Small intestine (tissue), 7 donors: Measurements from ENCODE around the gene PPIL1. TPM values are rescaled to one million over a fixed set of nuclear protein-coding genes. Genes with fewer than 3 reads are reported as not detected.

Source experiments
- DNase-seq, 2 donors: peaks; one replicate each; pipeline versions ENCODE4 v3.0.0 to v3.0.0-alpha.2; 2013
- FAIRE-seq: peaks from 2 replicates; lab custom pipeline; 2012; peaks lifted over from hg19 to GRCh38; lab: Jason Lieb, UNC
- H3K27ac ChIP-seq, 3 donors: one replicate each; pipeline ENCODE4 v1.5.1; 2013; ENCODE audit warnings: low read length in 2 of 3, mild to moderate bottlenecking in 2 of 3, control low read depth in 1 of 3, inconsistent platforms in 1 of 3, low read depth in 1 of 3, moderate library complexity in 1 of 3
- H3K27me3 ChIP-seq, 3 donors: one replicate each; pipeline ENCODE4 v1.6.1; 2013; ENCODE audit warnings: low read length in 3 of 3, inconsistent platforms in 1 of 3; ENCODE audit not compliant: control insufficient read depth in 3 of 3, insufficient read depth in 3 of 3
- H3K36me3 ChIP-seq, 3 donors: one replicate each; pipeline ENCODE4 v1.6.1; 2013; ENCODE audit warnings: low read length in 3 of 3, inconsistent platforms in 1 of 3, low read depth in 1 of 3, mild to moderate bottlenecking in 1 of 3, moderate library complexity in 1 of 3; ENCODE audit not compliant: control insufficient read depth in 3 of 3, insufficient read depth in 2 of 3
- H3K4me1 ChIP-seq, 3 donors: one replicate each; pipeline ENCODE4 v1.6.1; 2013; ENCODE audit warnings: low read length in 2 of 3, inconsistent platforms in 1 of 3, low read depth in 1 of 3, mild to moderate bottlenecking in 1 of 3, moderate library complexity in 1 of 3; ENCODE audit not compliant: control insufficient read depth in 3 of 3, insufficient read depth in 2 of 3
- H3K4me3 ChIP-seq, 3 donors: one replicate each; pipeline ENCODE4 v1.5.1; 2013; ENCODE audit warnings: low read length in 3 of 3, control low read depth in 1 of 3, inconsistent platforms in 1 of 3, low read depth in 1 of 3, mild to moderate bottlenecking in 1 of 3, moderate library complexity in 1 of 3
- H3K9me3 ChIP-seq, 2 donors: one replicate each; pipeline ENCODE4 v1.6.1; 2013; ENCODE audit warnings: low read depth in 1 of 2, low read length in 1 of 2; ENCODE audit not compliant: control insufficient read depth in 2 of 2, insufficient read depth in 1 of 2
- WGBS, 3 donors: extraction: QIAGEN DNeasy Blood & Tissue Kit; methylation state at CpG; one replicate each; pipeline ENCODE4 v1.1.7; 2013; 5-methylcytosine and 5-hydroxymethylcytosine counted together
- polyA plus RNA-seq, 4 donors: library from polyadenylated mRNA; stranded (reverse) in 3 of 4; unstranded in 1 of 4; fragments of 200-250 nt in 3 of 4; fragments of 120-200 nt in 1 of 4; gene quantifications; one replicate each; pipeline versions ENCODE4 v1.2.1 to v1.2.3, GENCODE V29; 2013
- donor health status: healthy with polysubstance abuse.
- donor health status: control.
- donor health status: control.
- donor health status: Bipolar disorder and iron deficiency.
- donor health status: healthy.

The PPIL1 gene
- polyA plus RNA-seq, 4 donors = 8.1 to 37.3 (median 19.2) TPM

DNA sequence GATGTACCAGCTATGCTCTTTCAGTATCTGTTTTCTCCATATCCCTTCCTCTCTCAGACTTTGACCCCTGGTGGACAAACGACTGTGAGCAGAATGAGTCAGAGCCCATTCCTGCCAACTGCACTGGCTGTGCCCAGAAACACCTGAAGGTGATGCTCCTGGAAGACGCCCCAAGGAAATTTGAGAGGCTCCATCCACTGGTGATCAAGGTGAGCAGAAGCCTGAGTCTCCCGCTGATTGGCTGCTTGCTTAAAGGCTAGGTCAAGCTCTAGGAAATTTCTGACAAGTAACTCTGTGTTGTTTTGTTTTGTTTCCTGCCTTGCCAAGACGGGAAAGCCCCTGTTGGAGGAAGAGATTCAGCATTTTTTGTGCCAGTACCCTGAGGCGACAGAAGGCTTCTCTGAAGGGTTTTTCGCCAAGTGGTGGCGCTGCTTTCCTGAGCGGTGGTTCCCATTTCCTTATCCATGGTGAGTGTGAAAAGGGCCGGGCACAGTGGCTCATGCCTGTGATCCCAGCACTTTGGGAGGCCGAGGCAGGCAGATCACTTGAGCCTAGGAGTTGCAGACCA is 39.7 kb upstream of the PPIL1 start:
- WGBS, 3 donors = 40 to 61% (median 56%) methylated on average over 10 of the region's 10 CpGs
- H3K36me3 ChIP-seq = peaks cover 2 to 56% (median 17%) of the 10 kb centered on the region in 3 donors
- H3K4me1 ChIP-seq = peaks cover 0 to 10% (median 9%) of the 10 kb centered on the region in 3 donors
- peak; percentile 86 to 96 for DNase-seq
- peak overlapping the region in 2 of 3 donors; percentile 26 to 37 for H3K27ac ChIP-seq
- no peak for FAIRE-seq
- H3K9me3 ChIP-seq = no peaks in the 10 kb centered on the region
- H3K4me3 ChIP-seq = no peak overlapping the region
- H3K27me3 ChIP-seq = no peaks in the 10 kb centered on the region

DNA sequence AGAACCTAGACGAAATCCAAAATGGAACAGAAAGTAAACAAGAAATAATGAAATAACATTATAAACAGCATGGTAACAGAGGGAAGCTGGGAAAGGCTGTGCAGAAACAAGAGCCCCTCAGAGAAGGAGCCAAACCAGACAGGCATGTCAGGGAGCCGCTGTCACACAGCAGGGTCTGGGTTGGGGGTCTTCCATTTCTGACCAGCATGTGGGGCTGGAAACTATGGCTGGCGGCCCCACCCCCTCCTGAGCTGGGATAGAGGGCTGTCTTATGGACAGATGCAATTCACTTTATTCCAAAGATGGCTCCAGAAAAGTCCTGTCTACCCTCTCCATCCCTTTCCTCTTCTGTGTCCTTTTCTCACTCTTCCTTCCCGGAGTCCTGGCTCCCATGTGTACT is 38.5 kb upstream of the PPIL1 start:
- DNase-seq (no peak), FAIRE-seq (no peak)
- H3K27me3 ChIP-seq = no peaks in the 10 kb centered on the region
- WGBS, 3 donors = 73 to 90% (median 79%) methylated on average over 4 of the region's 4 CpGs
- H3K4me1 ChIP-seq = peaks cover 0 to 10% (median 9%) of the 10 kb centered on the region in 3 donors
- no peak overlapping the region for H3K4me3 ChIP-seq
- H3K36me3 ChIP-seq = peaks cover under 1 to 56% (median 17%) of the 10 kb centered on the region in 3 donors
- H3K9me3 ChIP-seq = no peaks in the 10 kb centered on the region
- H3K27ac ChIP-seq = peak overlapping the region in 2 of 3 donors; percentile 25 to 60

DNA sequence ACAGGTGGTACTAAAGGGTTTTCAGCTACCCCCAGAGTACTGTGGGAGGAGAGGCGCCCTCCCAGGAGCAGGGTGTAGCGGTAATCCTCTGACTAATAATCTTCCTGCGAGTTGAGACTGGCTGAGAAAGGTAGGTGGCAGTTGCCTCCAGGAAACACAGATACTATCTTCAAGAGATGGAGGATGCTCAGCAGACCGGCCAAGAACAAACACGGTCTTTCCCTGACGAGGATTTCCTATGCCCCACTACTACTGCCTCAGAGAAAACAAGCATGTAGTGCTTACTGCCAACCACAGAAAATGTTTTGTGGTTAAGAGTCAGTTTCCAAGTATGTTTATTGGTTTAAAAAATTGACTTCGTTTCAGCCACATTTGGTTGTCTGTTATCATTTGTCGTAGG is 38.0 kb upstream of the PPIL1 start:
- H3K9me3 ChIP-seq = no peaks in the 10 kb centered on the region
- H3K4me1 ChIP-seq = peaks cover 0 to 10% (median 9%) of the 10 kb centered on the region in 3 donors
- H3K27me3 ChIP-seq = no peaks in the 10 kb centered on the region
- peak in 1 of 2 donors; percentile 32 for DNase-seq
- FAIRE-seq = no peak
- 51 to 77% (median 61%) methylated on average over 8 of the region's 8 CpGs for WGBS, 3 donors
- peaks cover 5 to 56% (median 14%) of the 10 kb centered on the region in 3 donors for H3K36me3 ChIP-seq
- H3K27ac ChIP-seq = peak overlapping the region in 1 of 3 donors; percentile 4
- no peak overlapping the region for H3K4me3 ChIP-seq

DNA sequence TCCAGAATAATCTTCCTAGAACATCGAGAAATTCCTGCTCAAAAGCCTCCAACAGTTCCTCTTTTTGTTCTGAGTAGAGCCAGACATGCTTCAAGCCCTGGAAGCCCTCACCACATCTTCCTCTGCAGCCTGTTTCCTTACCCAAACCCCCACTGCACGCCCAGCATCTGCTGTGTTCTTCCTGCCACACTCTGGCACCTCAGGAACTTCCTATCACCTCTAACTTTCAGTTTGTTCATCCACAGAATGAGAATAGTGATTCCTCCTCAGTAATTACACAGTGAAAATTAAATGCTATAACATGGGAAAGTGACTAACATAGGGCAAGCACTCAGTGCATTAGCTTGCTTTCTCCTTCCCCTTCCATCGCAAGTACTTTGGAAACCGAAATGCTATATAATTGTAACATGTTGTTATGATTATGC is 37.4 kb upstream of the PPIL1 start:
- no peak overlapping the region for H3K4me3 ChIP-seq
- peaks cover 0 to 10% (median 9%) of the 10 kb centered on the region in 3 donors for H3K4me1 ChIP-seq
- H3K27me3 ChIP-seq = no peaks in the 10 kb centered on the region
- peaks cover 5 to 51% (median 9%) of the 10 kb centered on the region in 3 donors for H3K36me3 ChIP-seq
- FAIRE-seq (no peak), DNase-seq (no peak)
- H3K27ac ChIP-seq = peak overlapping the region in 1 of 3 donors; percentile 4
- H3K9me3 ChIP-seq = no peaks in the 10 kb centered on the region
- WGBS, 3 donors = 63 to 73% (median 68%) methylated on average over 4 of the region's 4 CpGs

DNA sequence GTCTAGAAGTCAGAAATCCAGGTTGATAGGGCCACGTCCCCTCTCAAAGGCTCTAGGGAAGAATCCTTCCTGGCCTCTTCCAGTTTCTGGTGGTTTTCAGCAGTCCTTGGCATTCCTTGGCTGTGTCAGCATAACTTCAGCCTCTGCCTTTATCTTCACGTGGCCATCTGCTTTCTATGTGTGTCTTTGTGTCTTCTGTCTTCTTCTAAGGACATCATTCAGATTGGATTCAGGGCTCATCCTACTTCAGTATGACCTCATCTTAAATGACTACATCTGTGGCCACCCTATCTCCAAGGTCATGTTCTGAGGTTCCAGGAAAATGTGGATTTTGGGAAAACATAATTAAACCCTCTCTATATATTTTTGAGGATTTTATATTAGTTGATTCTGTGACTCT is 34.1 kb upstream of the PPIL1 start:
- Histone ChIP-seq H3K4me1 (peaks cover 0 to 7% (median 5%) of the 10 kb centered on the region in 3 donors), H3K36me3 (peaks cover 0 to 32% (median 12%) of the 10 kb centered on the region in 3 donors)
- no peak for FAIRE-seq

DNA sequence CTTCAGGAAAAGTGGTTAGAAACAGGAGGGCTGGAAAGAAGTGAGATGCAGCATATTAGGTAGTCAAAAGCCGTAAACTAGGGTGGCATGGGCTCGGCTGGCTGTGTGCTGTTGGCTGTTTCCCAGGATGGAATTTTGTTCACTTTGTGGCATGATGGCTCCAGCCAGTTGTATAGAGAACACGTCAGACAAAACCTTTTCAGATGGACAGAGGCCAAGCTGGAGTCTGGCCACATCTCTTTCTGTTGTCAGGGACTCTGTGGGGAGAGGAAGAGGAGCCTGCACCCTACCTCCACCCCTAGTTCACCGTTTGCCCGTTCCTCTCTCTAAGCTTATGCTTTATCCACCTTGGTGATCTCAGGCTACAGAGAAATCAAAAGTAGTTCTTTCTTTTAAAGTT is 33.2 kb upstream of the PPIL1 start:
- Histone ChIP-seq H3K27ac (no peak overlapping the region), H3K9me3 (no peaks in the 10 kb centered on the region), H3K27me3 (no peaks in the 10 kb centered on the region), H3K36me3 (peaks cover 0 to 32% (median 15%) of the 10 kb centered on the region in 3 donors), H3K4me3 (no peak overlapping the region), H3K4me1 (no peaks in the 10 kb centered on the region)
- DNase-seq (no peak), FAIRE-seq (no peak)
- WGBS, 3 donors = 61 to 72% (median 64%) methylated on average over 5 of the region's 5 CpGs

More for the DNA sequence above, 34.1 kb upstream of the PPIL1 start:
- DNase-seq = no peak
- Histone ChIP-seq H3K9me3 (no peaks in the 10 kb centered on the region), H3K4me3 (no peak overlapping the region), H3K27me3 (no peaks in the 10 kb centered on the region), H3K27ac (no peak overlapping the region)
- WGBS, 3 donors = 83 to 87% (median 83%) methylated on average over 2 of the region's 2 CpGs

DNA sequence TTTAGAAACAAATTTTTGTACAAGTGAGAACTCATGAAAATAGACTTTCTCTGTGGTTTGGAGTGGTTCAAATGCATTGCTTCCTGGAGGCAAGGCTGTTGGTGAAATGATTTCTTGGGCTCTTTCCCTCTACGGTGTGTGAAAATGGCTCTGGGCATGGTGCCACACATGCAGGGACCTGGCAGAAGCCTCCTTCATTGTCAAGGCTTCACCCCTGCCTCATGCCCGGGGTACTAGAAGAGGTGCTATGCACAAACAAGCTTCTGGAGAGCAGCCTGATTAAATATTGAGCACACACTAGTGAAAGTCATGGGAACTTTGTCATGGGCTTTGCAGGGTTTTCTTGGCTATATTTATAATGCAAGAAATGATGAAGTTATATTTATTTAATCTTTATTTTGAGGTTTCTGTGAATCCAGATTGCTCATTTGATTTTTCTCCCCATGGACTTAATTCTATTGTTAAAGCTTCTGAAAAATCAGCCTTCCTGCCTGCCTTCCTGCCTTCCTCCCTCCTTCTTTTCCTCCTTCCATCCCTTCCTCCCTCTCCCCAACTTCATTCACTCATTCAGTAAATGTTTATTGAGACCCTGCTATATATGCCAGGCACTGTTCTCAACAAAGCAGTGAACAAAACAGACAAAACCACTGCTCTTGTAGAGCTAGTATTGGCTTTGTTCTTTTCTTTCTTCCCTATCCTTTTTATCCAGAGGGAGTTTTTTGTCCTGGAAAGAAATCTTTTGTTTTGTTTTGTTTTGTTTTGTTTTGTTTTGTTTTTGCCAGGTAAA is 32.1 kb upstream of the PPIL1 start:
- Histone ChIP-seq H3K36me3 (peaks cover 0 to 28% (median 19%) of the 10 kb centered on the region in 3 donors), H3K4me1 (no peaks in the 10 kb centered on the region), H3K9me3 (no peaks in the 10 kb centered on the region), H3K27ac (no peak overlapping the region), H3K27me3 (no peaks in the 10 kb centered on the region), H3K4me3 (no peak overlapping the region)
- FAIRE-seq (no peak), DNase-seq (no peak)
- WGBS, 3 donors = 7 to 25% (median 23%) methylated on average over 2 of the region's 2 CpGs

DNA sequence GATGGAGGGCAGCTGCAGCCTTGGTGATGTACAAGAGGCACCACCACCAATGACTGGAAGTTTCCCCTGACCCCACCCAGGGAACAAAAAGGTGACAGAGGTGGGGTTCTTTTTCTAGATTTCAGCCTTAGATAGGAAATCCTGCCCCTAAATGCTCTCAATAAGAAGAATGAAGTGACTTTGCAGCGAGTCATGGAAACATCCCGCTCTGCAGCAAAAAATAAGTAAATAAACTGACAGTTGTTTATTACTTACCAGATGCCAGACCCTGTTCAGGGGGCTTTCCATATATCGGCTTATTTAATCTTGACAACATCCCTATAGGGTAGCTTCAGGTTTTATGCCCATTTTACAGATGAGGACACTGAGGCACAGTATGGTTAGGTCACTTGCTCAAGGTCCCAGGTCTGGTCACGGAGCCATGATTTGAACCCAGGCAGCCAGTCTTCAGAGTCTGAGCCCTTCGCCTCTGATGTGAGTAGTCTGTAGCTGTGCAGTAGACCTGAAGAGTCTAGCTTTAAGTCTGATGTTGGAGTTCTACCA is 30.3 kb upstream of the PPIL1 start:
- Histone ChIP-seq H3K36me3 (peaks cover 0 to 32% (median 19%) of the 10 kb centered on the region in 3 donors), H3K4me1 (no peaks in the 10 kb centered on the region), H3K27me3 (no peaks in the 10 kb centered on the region), H3K4me3 (no peak overlapping the region), H3K27ac (peak overlapping the region in 1 of 3 donors; percentile 70), H3K9me3 (no peaks in the 10 kb centered on the region)
- DNase-seq = no peak
- WGBS, 3 donors = 87 to 98% (median 95%) methylated on average over 5 of the region's 5 CpGs
- no peak for FAIRE-seq
